ENCODE measurements around the gene PPP2R3A. TPM values are rescaled to one million over a fixed set of nuclear protein-coding genes. Genes with fewer than 3 reads are reported as not detected.
"Not testable (repeated sequence)": the region's sequence is repeated elsewhere in the genome, so short reads cannot be mapped to it uniquely, and the experiment has no call there.

PPP2R3A gene
- total RNA-seq, 2 donors from 2014 or later, result 11.2 to 22.4 TPM

DNA sequence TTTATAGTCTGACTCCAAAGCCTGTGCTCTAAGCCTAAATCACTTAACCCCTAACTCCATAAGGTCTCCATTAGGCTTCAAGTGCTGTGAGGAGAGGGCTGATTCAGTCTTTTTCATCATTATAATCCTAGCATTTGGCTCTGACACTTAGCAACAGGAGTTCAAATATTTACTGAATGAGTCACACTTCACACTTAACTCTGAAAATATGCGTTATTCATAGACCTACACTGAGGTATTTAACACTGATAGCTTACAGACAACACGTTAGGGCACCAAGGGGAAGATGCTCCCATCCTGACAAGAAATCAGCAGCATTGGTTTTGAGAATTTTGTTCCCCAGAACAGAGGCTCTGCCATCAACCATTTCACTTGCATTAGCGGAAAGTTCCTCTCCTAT is 177.1 kb downstream of the PPP2R3A start:
- ATAC-seq (peak; percentile 97), DNase-seq (no peak)
- Histone ChIP-seq H3K4me1 (peaks cover 18% of the 10 kb centered on the region), H3K27me3 (no peaks in the 10 kb centered on the region), H3K4me3 (no peak overlapping the region), H3K36me3 (replicated peaks in 1 of 2; ENCODE audit: insufficient read depth in 1 of 2, low read depth in 2 of 2) (no peaks in the 10 kb centered on the region), H3K27ac (peak overlapping the region; percentile 1 to 65 (median 44)), H3K9me3 (no peaks in the 10 kb centered on the region)
- intact Hi-C loops (cut with DNase I), result no loop called here
- WGBS, 2 donors, result 39 to 40% methylated on average over 3 of the region's 3 CpGs
- TF ChIP-seq, protein P1, sequence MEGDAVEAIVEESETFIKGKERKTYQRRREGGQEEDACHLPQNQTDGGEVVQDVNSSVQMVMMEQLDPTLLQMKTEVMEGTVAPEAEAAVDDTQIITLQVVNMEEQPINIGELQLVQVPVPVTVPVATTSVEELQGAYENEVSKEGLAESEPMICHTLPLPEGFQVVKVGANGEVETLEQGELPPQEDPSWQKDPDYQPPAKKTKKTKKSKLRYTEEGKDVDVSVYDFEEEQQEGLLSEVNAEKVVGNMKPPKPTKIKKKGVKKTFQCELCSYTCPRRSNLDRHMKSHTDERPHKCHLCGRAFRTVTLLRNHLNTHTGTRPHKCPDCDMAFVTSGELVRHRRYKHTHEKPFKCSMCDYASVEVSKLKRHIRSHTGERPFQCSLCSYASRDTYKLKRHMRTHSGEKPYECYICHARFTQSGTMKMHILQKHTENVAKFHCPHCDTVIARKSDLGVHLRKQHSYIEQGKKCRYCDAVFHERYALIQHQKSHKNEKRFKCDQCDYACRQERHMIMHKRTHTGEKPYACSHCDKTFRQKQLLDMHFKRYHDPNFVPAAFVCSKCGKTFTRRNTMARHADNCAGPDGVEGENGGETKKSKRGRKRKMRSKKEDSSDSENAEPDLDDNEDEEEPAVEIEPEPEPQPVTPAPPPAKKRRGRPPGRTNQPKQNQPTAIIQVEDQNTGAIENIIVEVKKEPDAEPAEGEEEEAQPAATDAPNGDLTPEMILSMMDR (IDR thresholded peaks at IDR 0.05), result no peak
- TF ChIP-seq POLR2A (IDR thresholded peaks at IDR 0.05), result no peak

DNA sequence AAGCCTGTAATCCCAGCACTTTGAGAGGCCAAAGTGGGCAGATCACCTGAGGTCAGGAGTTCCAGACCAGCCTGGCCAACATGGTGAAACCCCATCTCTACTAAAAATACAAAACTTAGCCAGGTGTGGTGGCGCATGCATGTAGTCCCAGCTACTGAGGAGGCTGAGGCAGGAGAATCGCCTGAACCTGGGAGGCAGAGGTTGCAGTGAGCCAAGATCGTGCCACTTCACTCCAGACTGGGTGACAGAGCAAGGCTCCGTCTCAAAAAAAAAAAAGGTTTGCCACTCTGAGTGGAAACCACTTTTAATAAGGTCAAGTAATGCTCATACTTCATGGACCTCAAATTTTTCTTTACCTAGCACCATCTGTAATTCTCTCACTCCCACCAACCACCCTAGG is 178.9 kb downstream of the PPP2R3A start:
- intact Hi-C loops (cut with DNase I); H3K4me3 ChIP-seq; H3K36me3 ChIP-seq (replicated peaks in 1 of 2; ENCODE audit: insufficient read depth in 1 of 2, low read depth in 2 of 2); H3K9me3 ChIP-seq; DNase-seq; H3K27me3 ChIP-seq; ATAC-seq; H3K27ac ChIP-seq: not testable (repeated sequence)
- WGBS, 2 donors, result 98% methylated on average over 4 of the region's 4 CpGs
- peaks cover 18% of the 10 kb centered on the region for H3K4me1 ChIP-seq

DNA sequence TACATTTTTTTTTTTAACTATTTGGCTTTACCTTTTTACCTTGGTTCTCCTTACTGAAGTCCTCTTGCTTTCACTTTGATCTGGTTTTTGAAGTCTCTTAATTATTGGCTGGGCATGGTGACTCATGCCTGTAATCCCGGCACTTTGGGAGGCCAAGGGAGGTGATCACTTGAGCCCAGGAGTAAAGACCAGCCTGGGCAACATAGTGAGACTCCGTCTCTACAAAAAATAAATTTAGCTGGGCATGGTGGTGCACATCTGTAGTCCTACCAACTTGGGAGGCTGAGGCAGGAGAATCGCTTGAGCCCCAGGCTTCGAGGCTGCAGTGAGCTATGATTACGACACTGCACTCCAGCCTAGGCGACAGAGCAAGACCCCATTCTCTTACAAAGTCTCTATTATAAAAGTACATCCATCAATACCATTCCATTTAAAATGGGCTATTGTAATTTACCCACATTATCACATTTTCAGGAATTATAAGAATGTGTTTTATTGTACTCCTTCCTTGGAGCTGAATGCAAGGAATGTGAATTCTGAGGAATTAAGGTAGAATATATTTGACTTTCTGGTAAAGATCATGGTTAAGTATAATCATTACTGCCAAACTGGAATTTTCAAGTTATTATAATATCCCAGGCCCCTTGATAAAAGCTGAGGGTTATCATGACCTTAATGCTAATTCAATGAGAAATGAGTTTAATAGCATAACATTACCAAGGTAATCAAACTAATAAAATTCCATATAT is 181.6 kb downstream of the PPP2R3A start:
- no peak overlapping the region for H3K4me3 ChIP-seq
- no peaks in the 10 kb centered on the region for H3K9me3 ChIP-seq
- H3K4me1 ChIP-seq, result peaks cover 13% of the 10 kb centered on the region
- intact Hi-C loops (cut with DNase I), result no loop called here
- DNase-seq (no peak), ATAC-seq (no peak)
- TF ChIP-seq POLR2A (IDR thresholded peaks at IDR 0.05), result no peak
- TF ChIP-seq, protein P1 (IDR thresholded peaks at IDR 0.05), result no peak
- peaks cover 3% of the 10 kb centered on the region in 2 donors for H3K36me3 ChIP-seq (replicated peaks in 1 of 2; ENCODE audit: insufficient read depth in 1 of 2, low read depth in 2 of 2)
- WGBS, 2 donors, result 84 to 86% methylated on average over 6 of the region's 6 CpGs
- H3K27me3 ChIP-seq, result no peaks in the 10 kb centered on the region
- no peak overlapping the region for H3K27ac ChIP-seq

DNA sequence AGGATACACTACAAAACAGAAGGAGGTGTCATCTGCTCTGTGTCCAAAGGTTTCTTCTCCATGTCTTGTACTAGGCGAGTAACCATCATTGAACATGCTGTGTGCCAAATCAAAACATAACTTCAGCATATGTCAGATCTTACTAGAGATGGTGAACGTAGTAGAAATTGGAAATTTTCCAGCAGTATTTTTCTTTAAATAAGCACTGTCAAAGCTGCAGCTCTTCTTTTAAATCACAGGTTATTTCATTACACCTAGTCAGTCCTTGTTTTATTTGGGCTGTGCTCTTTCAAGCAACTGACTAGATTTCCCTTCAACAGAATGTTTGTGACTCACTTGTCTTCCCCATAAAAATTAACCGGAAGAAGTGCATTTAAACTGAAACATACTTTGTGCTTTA is 184.1 kb downstream of the PPP2R3A start:
- Histone ChIP-seq H3K27me3 (no peaks in the 10 kb centered on the region), H3K36me3 (replicated peaks in 1 of 2; ENCODE audit: insufficient read depth in 1 of 2, low read depth in 2 of 2) (peaks cover 3% of the 10 kb centered on the region in 2 donors), H3K4me3 (no peak overlapping the region), H3K9me3 (no peaks in the 10 kb centered on the region), H3K27ac (no peak overlapping the region), H3K4me1 (peaks cover 5% of the 10 kb centered on the region)
- intact Hi-C loops (cut with DNase I), result no loop called here
- DNase-seq (no peak), ATAC-seq (no peak)
- 69 to 71% methylated on average over 3 of the region's 3 CpGs for WGBS, 2 donors
- TF ChIP-seq POLR2A (IDR thresholded peaks at IDR 0.05), result no peak
- TF ChIP-seq, protein P1 (IDR thresholded peaks at IDR 0.05), result no peak

DNA sequence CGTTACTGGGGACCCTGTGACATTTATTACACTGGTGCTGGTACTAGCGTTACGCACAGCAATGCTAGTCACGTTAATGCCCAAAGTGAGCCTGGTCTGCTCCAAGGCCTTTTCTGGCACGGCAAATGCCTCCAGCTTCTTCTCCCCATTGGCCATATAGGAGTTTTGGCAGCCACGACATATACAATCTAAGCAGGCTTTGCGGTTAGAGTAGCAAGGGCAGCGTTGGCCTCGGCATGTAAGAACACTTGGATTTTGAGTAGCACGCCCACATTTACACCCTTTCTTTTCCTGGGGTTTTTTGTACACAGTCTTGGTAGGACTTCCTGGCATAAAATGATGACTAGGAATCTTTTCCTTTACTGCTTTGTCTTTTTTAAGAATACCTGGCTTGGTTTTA is 185.7 kb downstream of the PPP2R3A start:
- Histone ChIP-seq H3K9me3 (no peaks in the 10 kb centered on the region), H3K36me3 (replicated peaks in 1 of 2; ENCODE audit: insufficient read depth in 1 of 2, low read depth in 2 of 2) (peaks cover 3% of the 10 kb centered on the region in 2 donors), H3K27me3 (no peaks in the 10 kb centered on the region), H3K4me1 (peaks cover 9% of the 10 kb centered on the region), H3K27ac (no peak overlapping the region), H3K4me3 (no peak overlapping the region)
- TF ChIP-seq POLR2A (IDR thresholded peaks at IDR 0.05), result no peak
- TF ChIP-seq, protein P1 (IDR thresholded peaks at IDR 0.05), result no peak
- 83 to 86% methylated on average over 10 of the region's 10 CpGs for whole genome bisulfite sequencing, 2 donors
- DNase-seq (no peak), ATAC-seq (no peak)
- intact Hi-C loops (cut with DNase I), result no loop called here

Measured in body of pancreas (tissue), 4 donors.